ENCODE measurements around the gene PHF10.

The PHF10 gene

DNA sequence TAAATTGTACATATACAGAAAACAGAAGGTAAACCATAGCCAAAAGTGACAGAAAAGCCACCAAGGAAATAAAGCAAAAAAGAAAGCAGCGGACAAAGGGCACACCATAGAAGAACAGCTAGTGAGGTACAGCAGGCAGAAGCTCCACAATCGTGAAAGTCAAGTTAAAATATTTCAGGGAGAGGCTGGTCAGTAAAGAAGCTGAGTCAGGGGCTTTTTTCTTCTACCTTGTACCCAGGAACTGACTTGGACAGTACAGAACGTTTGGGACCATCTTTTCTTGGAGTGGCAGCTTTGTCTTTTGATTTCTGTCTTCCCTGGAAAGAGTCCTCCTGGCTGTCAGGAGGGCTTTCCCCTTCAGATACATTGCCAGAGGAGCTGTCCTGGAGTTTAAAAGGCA, 14.3 kb downstream of the PHF10 start:
- TF ChIP-seq, protein P1, sequence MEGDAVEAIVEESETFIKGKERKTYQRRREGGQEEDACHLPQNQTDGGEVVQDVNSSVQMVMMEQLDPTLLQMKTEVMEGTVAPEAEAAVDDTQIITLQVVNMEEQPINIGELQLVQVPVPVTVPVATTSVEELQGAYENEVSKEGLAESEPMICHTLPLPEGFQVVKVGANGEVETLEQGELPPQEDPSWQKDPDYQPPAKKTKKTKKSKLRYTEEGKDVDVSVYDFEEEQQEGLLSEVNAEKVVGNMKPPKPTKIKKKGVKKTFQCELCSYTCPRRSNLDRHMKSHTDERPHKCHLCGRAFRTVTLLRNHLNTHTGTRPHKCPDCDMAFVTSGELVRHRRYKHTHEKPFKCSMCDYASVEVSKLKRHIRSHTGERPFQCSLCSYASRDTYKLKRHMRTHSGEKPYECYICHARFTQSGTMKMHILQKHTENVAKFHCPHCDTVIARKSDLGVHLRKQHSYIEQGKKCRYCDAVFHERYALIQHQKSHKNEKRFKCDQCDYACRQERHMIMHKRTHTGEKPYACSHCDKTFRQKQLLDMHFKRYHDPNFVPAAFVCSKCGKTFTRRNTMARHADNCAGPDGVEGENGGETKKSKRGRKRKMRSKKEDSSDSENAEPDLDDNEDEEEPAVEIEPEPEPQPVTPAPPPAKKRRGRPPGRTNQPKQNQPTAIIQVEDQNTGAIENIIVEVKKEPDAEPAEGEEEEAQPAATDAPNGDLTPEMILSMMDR (IDR thresholded peaks at IDR 0.05; ENCODE audit: low read depth, low read length), result no peak
- no peak overlapping the region for H3K4me3 ChIP-seq (replicated peaks in 1 of 2; ENCODE audit: low read depth in 2 of 2, low read length in 2 of 2)
- DNase-seq (ENCODE audit: low read depth in 2 of 2), result no peak

DNA sequence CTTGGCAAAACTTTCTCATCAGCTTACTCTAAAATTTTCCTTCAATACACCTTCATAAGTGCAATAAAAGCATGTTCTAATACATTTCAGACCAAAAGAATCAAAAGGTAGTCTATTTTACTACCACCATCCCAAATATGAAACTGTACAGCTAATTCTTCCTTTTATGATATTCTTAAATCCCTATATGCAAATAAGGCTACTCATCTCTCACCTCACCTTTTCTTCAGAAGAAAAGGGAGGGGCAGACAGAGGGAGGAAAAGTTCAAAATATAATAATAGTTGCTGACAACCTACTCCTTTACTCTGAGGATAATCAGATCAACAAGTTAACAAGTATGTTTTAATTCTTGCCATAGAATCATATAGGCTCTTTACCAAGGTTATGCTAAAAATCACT, 15.0 kb downstream of the PHF10 start:
- no peak for DNase-seq (ENCODE audit: low read depth in 2 of 2)
- no peak overlapping the region for H3K4me3 ChIP-seq (replicated peaks in 1 of 2; ENCODE audit: low read depth in 2 of 2, low read length in 2 of 2)
- TF ChIP-seq, protein P1 (IDR thresholded peaks at IDR 0.05; ENCODE audit: low read depth, low read length), result no peak

DNA sequence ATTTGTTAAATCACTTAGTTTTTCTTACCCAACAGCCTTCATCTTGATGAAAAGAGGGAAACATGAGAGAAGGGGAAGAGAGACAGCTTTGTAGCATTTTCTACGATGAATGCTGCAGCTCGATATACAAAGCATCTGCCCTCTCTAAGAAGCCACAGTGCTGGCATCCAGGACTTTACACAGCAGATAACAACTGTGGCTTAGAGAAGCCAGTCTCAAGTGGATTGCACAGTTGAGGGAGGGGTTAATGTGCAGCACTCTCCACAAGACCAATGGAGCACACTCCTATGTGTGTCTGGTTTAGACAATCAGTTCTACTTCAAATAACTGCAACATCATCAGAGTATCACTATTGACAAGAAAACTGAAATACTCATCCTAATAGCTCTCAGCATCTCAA, 16.5 kb downstream of the PHF10 start:
- TF ChIP-seq, protein P1 (IDR thresholded peaks at IDR 0.05; ENCODE audit: low read depth, low read length), result no peak
- no peak for DNase-seq (ENCODE audit: low read depth in 2 of 2)
- H3K4me3 ChIP-seq (replicated peaks in 1 of 2; ENCODE audit: low read depth in 2 of 2, low read length in 2 of 2), result no peak overlapping the region

DNA sequence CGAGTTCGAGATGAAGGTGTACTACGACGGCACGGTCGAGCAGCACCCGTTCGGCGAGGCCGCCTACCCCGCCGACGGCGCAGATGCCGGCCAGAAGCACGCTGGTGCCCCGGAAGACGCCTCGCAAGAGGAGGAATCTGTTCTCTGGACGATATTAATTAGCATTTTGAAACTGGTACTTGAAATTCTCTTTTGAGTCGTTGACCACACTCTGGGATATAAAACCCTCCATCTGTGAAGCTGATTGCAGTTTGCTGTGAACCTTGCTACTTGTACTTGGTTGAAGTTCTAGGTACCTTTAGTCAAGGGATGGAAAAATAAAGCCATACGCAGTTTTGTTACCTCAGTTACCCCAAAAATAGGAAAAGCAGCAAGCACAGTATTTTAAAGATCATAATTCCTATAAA, 21.5 kb downstream of the PHF10 start:
- H3K4me3 ChIP-seq (replicated peaks in 1 of 2; ENCODE audit: low read depth in 2 of 2, low read length in 2 of 2), result peak overlapping the region; percentile 94 to 96
- DNase-seq (ENCODE audit: low read depth in 2 of 2), result peak in 1 of 2 donors; percentile 25
- TF ChIP-seq, protein P1 (IDR thresholded peaks at IDR 0.05; ENCODE audit: low read depth, low read length), result no peak

DNA sequence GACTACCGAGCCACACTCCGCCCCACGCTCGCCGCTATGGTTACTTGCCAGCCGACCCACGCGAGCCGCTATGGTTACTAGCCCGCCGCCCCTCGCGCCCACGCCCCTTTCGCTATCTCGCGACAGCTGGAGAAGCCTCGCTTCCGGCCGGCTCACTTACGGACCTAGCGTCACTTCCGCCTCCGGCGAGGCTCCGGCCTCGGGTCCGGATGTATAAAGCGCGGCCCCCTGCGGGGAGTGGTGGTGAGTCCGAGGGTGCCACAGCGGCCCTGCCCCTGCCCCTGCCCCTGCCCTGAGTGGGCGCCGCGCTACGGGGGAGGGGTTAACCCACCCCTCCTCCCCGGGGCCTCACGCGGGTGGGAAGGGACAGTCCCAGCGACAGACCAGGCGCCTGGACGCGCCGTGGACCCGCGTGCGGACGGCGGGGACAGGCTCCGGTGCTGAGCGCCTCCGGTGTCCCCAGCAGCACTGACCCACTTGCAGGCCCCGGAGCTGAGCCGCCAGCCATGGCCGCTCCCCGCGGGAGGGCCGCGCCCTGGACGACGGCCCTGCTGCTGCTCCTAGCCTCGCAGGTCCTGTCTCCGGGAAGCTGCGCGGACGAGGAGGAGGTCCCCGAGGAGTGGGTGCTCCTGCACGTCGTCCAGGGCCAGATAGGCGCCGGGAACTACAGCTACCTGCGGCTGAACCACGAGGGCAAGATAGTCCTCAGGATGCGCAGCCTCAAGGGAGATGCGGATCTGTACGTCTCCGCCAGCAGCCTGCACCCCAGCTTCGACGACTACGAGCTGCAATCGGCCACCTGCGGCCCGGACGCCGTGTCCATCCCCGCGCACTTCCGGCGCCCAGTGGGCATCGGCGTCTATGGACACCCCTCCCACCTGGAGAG, 22.1 kb downstream of the PHF10 start, which contains the start of the genes C6orf120 and WDR27:
Gene C6orf120 (plus strand): TSS at position 173 of the 886 bp plus-strand sequence. CDS start 334 bp downstream, at position 507.
Gene WDR27 (minus strand): TSS at position 76 of the 886 bp plus-strand sequence. CDS start 13,024 bp downstream, outside the sequence.
- peak within 1 kb of the TSS; percentile 94 to 96 for H3K4me3 ChIP-seq (replicated peaks in 1 of 2; ENCODE audit: low read depth in 2 of 2, low read length in 2 of 2)
- TF ChIP-seq, protein P1 (IDR thresholded peaks at IDR 0.05; ENCODE audit: low read depth, low read length), result no peak
- DNase-seq (ENCODE audit: low read depth in 2 of 2), result peak; percentile 96 to 97

DNA sequence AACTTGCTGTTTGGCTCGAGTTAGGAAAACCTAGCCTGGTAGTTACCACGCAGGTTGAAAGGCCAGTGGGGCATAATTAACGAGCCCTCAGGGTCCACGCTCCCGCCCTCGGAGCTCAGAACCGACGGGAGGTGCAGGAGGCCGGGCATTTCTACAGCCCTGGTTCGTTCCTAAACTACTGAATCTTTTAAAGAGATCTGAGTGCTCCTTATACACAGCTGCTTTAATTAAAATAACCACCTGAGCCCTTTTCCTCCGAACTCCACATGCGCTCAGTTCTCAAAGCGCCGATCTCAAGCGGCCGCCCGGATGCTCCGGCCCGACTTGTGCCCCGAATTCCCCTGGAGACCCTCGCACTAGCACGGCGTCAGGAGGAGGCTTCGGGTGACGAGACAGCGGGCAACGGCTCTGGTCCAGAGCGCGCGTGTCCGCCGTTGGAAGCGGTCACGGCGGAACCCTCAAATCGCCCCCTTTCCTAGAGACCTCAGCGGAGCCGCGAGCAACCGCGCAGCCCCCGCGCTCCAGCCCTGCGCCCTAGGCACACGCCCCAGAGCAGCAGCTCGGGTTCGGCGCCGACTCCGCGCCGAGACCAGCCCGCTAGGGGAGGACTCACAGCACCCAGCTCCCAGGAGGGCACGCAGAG, 22.9 kb downstream of the PHF10 start:
- TF ChIP-seq, protein P1 (IDR thresholded peaks at IDR 0.05; ENCODE audit: low read depth, low read length), result no peak
- H3K4me3 ChIP-seq (replicated peaks in 1 of 2; ENCODE audit: low read depth in 2 of 2, low read length in 2 of 2), result peak overlapping the region; percentile 94 to 96
- DNase-seq (ENCODE audit: low read depth in 2 of 2), result no peak
